ENCODE data around the gene PPM1A. TPM values are rescaled to one million over a fixed set of nuclear protein-coding genes. Genes with fewer than 3 reads are reported as not detected.

Gene PPM1A
- total and polyA plus RNA-seq, 2 of the 13 experiments (the other 11 are each of a cell fraction or from before 2014, with no cell fraction given) = 23.3 to 29.8 TPM

DNA sequence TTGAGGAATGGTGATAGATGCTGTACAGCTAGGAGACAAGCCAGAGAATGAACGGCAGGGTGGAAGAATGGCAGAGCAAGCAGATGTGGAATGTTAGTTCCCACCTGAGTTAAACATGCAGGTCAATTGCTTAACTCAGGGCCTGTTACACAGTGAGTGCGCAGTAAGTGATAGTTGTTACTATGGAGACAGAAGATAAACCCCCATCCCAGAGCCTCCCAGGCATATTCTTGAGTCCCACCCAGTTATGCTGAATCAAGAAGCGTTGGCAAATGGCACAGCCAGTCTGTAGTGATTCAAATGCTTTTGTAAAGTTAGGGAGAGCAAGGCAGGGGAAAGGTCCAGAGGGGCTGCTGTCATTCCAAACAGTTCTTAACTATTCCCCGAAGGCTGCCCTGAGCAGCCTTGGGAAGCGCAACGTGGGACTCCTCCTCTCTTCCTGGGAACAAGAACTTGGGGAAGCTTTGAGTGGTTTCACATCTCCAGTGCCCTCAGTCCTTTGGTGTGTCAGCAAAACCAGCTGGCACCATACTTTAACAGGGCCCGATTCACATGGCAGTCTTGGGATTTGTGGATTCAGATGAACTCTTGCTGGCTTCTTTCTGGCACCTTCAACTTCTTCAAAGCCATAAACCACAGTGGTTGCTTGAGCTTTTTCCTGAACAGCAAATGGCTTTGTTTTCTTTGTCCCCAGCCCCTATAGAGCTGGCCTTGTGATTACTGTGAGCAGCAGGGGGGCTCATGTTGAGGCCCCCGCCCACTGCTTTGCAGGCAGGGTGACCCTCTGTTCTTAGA is 66.4 kb downstream of the PPM1A start:
- H3K4me3 ChIP-seq (replicated peaks in 1 of 3; ENCODE audit: insufficient read depth in 1 of 3, low read depth in 2 of 3, low read length in 3 of 3) = no peak overlapping the region
- no peaks in the 10 kb centered on the region for H4K20me1 ChIP-seq (ENCODE audit: insufficient read depth, low read length)
- DNase-seq (ENCODE audit: low spot score) = no peak
- 62% methylated on average over 7 of the region's 8 CpGs for WGBS (ENCODE audit: low lambda C conversion rate)
- no peak overlapping the region for H2AFZ ChIP-seq (ENCODE audit: low read length)
- H3K4me2 ChIP-seq (ENCODE audit: low read depth, low read length) = no peak overlapping the region
- H3K79me2 ChIP-seq (ENCODE audit: insufficient read depth, low read length) = no peaks in the 10 kb centered on the region
- no peak overlapping the region for H3K27ac ChIP-seq (ENCODE audit: extremely low read length, insufficient read depth, low read length)
- no TSS peak for BruUV-seq (replicated peaks)
- no peaks in the 10 kb centered on the region for H3K9me3 ChIP-seq (ENCODE audit: low read length)
- POLR2A ChIA-PET = no interaction called here
- H3K36me3 ChIP-seq (replicated peaks in 1 of 2; ENCODE audit: control insufficient read depth in 1 of 2, insufficient read depth in 2 of 2, low read length in 2 of 2) = no peaks in the 10 kb centered on the region
- in situ Hi-C loops (cut with HindIII; ENCODE audit: extremely low pct_ligation_motif_present, low pct_unique_long_range_greater_than_20kb) = no loop called here
- no peak for FAIRE-seq
- no peaks in the 10 kb centered on the region for H3K4me1 ChIP-seq (ENCODE audit: insufficient read depth, low read length)
- intact Hi-C loops (cut with micrococcal nuclease; ENCODE audit: unreplicated experiment) = no loop called here
- peaks cover 0 to 7% of the 10 kb centered on the region in 2 experiments; a peak in 2 of 5 replicates for H3K27me3 ChIP-seq (ENCODE audit: control insufficient read depth in 1 of 2, insufficient read depth in 2 of 2, low read length in 2 of 2)
- no peak for ATAC-seq
- CTCF ChIA-PET (ENCODE audit: low intra/inter-chr PET ratio, low total read pairs) = no interaction called here
- no peak overlapping the region for H3K9ac ChIP-seq (ENCODE audit: insufficient read depth, low read depth, low read length)
- TF ChIP-seq ZBTB1 (CRISPR knock-in tag; IDR thresholded peaks at IDR 0.05; ENCODE audit: borderline replicate concordance) (no peak), RBM39 (IDR thresholded peaks at IDR 0.05; ENCODE audit: low read depth, low read length, poor library complexity, severe bottlenecking) (no peak), POLR2G (IDR thresholded peaks at IDR 0.05; ENCODE audit: low read depth, low read length) (no peak), HOXA3 (CRISPR knock-in tag; IDR thresholded peaks at IDR 0.05) (no peak), PRPF4 (IDR thresholded peaks at IDR 0.05; ENCODE audit: low read depth, low read length, poor library complexity, severe bottlenecking) (no peak), PCBP1 (IDR thresholded peaks at IDR 0.05; ENCODE audit: borderline replicate concordance, low read depth, low read length) (no peak), HMG20B (CRISPR knock-in tag; conservative IDR thresholded peaks at IDR 0.05) (no peak), POGZ (CRISPR knock-in tag; IDR thresholded peaks at IDR 0.05) (no peak), SMYD3 (CRISPR knock-in tag; IDR thresholded peaks at IDR 0.05) (no peak), FIP1L1 (IDR thresholded peaks at IDR 0.05; ENCODE audit: borderline replicate concordance, insufficient read depth, low read depth, low read length) (no peak), GRHL1 (CRISPR knock-in tag; conservative IDR thresholded peaks at IDR 0.05) (no peak), GPBP1L1 (CRISPR knock-in tag; IDR thresholded peaks at IDR 0.05) (no peak), ZNF839 (CRISPR knock-in tag; IDR thresholded peaks at IDR 0.05; ENCODE audit: borderline replicate concordance) (no peak), TBX3 (IDR thresholded peaks at IDR 0.05; ENCODE audit: borderline replicate concordance) (no peak)
- TF ChIP-seq, protein P1, sequence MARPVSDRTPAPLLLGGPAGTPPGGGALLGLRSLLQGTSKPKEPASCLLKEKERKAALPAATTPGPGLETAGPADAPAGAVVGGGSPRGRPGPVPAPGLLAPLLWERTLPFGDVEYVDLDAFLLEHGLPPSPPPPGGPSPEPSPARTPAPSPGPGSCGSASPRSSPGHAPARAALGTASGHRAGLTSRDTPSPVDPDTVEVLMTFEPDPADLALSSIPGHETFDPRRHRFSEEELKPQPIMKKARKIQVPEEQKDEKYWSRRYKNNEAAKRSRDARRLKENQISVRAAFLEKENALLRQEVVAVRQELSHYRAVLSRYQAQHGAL (CRISPR knock-in tag; IDR thresholded peaks at IDR 0.05; ENCODE audit: not compliant biosample characterization) = no peak
- TF ChIP-seq, protein P2, sequence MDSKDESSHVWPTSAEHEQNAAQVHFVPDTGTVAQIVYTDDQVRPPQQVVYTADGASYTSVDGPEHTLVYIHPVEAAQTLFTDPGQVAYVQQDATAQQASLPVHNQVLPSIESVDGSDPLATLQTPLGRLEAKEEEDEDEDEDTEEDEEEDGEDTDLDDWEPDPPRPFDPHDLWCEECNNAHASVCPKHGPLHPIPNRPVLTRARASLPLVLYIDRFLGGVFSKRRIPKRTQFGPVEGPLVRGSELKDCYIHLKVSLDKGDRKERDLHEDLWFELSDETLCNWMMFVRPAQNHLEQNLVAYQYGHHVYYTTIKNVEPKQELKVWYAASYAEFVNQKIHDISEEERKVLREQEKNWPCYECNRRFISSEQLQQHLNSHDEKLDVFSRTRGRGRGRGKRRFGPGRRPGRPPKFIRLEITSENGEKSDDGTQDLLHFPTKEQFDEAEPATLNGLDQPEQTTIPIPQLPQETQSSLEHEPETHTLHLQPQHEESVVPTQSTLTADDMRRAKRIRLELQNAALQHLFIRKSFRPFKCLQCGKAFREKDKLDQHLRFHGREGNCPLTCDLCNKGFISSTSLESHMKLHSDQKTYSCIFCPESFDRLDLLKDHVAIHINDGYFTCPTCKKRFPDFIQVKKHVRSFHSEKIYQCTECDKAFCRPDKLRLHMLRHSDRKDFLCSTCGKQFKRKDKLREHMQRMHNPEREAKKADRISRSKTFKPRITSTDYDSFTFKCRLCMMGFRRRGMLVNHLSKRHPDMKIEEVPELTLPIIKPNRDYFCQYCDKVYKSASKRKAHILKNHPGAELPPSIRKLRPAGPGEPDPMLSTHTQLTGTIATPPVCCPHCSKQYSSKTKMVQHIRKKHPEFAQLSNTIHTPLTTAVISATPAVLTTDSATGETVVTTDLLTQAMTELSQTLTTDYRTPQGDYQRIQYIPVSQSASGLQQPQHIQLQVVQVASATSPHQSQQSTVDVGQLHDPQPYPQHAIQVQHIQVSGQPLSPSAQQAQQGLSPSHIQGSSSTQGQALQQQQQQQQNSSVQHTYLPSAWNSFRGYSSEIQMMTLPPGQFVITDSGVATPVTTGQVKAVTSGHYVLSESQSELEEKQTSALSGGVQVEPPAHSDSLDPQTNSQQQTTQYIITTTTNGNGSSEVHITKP (CRISPR knock-in tag; IDR thresholded peaks at IDR 0.05; ENCODE audit: low read depth) = no peak
